DND-41 (cell line): ENCODE data around the gene GFOD1.

Experiments
- ATAC-seq: fragments of 200-7000 bp; cut with Tn5 transposase; 3 replicates; pipeline ENCODE4 v1.9.1; 2021; ENCODE audit warnings: low read depth; ENCODE audit not compliant: insufficient read depth
- DNase-seq: peaks from one replicate; pipeline ENCODE4 v3.0.0-alpha.2; 2020
- H2AFZ ChIP-seq: 2 replicates; pipeline ENCODE4 v1.6.0; 2012; ENCODE audit warnings: low read depth, low read length
- H3K27ac ChIP-seq: 2 replicates; pipeline ENCODE4 v1.5.1; 2012; ENCODE audit warnings: low read length, inconsistent platforms
- H3K27me3 ChIP-seq: fragments of 200-600 bp; sonication (generic); 2 replicates; pipeline ENCODE4 v1.6.0; 2012; ENCODE audit warnings: low read length, mild to moderate bottlenecking, inconsistent platforms; ENCODE audit not compliant: insufficient read depth, poor library complexity
- H3K36me3 ChIP-seq: 2 replicates; pipeline ENCODE4 v1.5.1; 2012; ENCODE audit warnings: low read length, inconsistent platforms; ENCODE audit not compliant: insufficient read depth
- H3K4me1 ChIP-seq: 2 replicates; pipeline ENCODE4 v1.5.1; 2012; ENCODE audit warnings: mild to moderate bottlenecking, low read length; ENCODE audit not compliant: insufficient read depth
- H3K4me2 ChIP-seq: 2 replicates; pipeline ENCODE4 v1.6.0; 2012; ENCODE audit warnings: mild to moderate bottlenecking, moderate library complexity, low read length, inconsistent platforms; ENCODE audit not compliant: insufficient read depth
- H3K4me3 ChIP-seq, 2 experiments: fragments of 200-600 bp in 1 of 2; shearing (Covaris generic) in 1 of 2; 2 replicates each; pipeline ENCODE4 v1.5.1; 2012 to 2016; ENCODE audit warnings: inconsistent platforms in 2 of 2, low read length in 2 of 2, mild to moderate bottlenecking in 2 of 2, low read depth in 1 of 2, moderate library complexity in 1 of 2
- H3K79me2 ChIP-seq: 2 replicates; pipeline ENCODE4 v1.6.0; 2012; ENCODE audit warnings: low read length, inconsistent platforms; ENCODE audit not compliant: insufficient read depth
- H3K9ac ChIP-seq: 2 replicates; pipeline ENCODE4 v1.6.0; 2012; ENCODE audit warnings: low read depth, mild to moderate bottlenecking, inconsistent platforms, low read length, moderate library complexity
- H3K9me3 ChIP-seq: 2 replicates; pipeline ENCODE4 v1.5.1; 2012; ENCODE audit warnings: low read length, moderate library complexity, mild to moderate bottlenecking, inconsistent platforms; ENCODE audit not compliant: insufficient read depth, severe bottlenecking
- H4K20me1 ChIP-seq: 2 replicates; pipeline ENCODE4 v1.6.0; 2012; ENCODE audit warnings: low read length; ENCODE audit not compliant: insufficient read depth
- EZH2 ChIP-seq: IDR thresholded peaks from 3 replicates; pipeline ENCODE4 v1.6.1; 2012; ENCODE audit warnings: borderline replicate concordance, low read depth, mild to moderate bottlenecking, moderate library complexity, low read length, inconsistent platforms; ENCODE audit not compliant: severe bottlenecking
- TF ChIP-seq, protein P1 (sequence below): IDR thresholded peaks from 2 replicates; pipeline ENCODE4 v1.5.1; 2012; ENCODE audit warnings: borderline replicate concordance, low read length, moderate library complexity, mild to moderate bottlenecking; ENCODE audit not compliant: poor library complexity, severe bottlenecking; ENCODE audit errors: extremely low read depth

Gene GFOD1

DNA sequence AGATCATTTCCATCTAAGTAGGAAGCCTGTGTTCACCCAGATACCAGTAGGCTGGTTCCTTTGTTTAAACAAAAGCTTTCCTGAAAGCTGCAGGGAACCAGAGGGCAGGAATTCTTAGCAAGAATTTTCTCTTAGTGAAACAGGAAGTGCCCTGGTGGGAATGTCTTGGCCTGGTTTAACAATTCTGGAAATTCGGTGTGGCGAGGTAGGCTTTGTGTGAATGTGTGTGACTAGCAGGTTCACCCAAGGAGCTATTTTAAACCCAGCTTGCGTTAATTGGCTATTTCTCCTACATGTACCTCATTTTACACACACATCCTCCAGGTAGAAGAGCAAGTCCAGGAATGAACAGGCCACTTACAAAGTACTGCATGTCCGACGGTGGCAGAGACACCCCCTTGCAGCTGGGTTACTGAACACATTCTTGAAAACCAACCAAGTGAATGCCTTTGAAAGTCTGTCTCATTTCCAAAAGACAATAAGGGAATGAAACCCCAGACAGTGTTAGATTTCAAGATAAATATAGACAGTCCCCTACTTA, 64.6 kb downstream of the GFOD1 start:
- Histone ChIP-seq H3K79me2 (no peaks in the 10 kb centered on the region), H3K36me3 (no peaks in the 10 kb centered on the region), H3K27me3 (no peaks in the 10 kb centered on the region), H3K27ac (no peak overlapping the region), H2AFZ (no peak overlapping the region), H3K4me3 (no peak overlapping the region), H3K9me3 (no peaks in the 10 kb centered on the region), H3K4me2 (no peak overlapping the region), H3K4me1 (no peaks in the 10 kb centered on the region), H4K20me1 (no peaks in the 10 kb centered on the region; the same call in 1 of the 2 replicates), H3K9ac (no peak overlapping the region)
- DNase-seq (no peak), ATAC-seq (no peak)
- TF ChIP-seq, protein P1, sequence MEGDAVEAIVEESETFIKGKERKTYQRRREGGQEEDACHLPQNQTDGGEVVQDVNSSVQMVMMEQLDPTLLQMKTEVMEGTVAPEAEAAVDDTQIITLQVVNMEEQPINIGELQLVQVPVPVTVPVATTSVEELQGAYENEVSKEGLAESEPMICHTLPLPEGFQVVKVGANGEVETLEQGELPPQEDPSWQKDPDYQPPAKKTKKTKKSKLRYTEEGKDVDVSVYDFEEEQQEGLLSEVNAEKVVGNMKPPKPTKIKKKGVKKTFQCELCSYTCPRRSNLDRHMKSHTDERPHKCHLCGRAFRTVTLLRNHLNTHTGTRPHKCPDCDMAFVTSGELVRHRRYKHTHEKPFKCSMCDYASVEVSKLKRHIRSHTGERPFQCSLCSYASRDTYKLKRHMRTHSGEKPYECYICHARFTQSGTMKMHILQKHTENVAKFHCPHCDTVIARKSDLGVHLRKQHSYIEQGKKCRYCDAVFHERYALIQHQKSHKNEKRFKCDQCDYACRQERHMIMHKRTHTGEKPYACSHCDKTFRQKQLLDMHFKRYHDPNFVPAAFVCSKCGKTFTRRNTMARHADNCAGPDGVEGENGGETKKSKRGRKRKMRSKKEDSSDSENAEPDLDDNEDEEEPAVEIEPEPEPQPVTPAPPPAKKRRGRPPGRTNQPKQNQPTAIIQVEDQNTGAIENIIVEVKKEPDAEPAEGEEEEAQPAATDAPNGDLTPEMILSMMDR, result no peak
- TF ChIP-seq EZH2, result no peak

DNA sequence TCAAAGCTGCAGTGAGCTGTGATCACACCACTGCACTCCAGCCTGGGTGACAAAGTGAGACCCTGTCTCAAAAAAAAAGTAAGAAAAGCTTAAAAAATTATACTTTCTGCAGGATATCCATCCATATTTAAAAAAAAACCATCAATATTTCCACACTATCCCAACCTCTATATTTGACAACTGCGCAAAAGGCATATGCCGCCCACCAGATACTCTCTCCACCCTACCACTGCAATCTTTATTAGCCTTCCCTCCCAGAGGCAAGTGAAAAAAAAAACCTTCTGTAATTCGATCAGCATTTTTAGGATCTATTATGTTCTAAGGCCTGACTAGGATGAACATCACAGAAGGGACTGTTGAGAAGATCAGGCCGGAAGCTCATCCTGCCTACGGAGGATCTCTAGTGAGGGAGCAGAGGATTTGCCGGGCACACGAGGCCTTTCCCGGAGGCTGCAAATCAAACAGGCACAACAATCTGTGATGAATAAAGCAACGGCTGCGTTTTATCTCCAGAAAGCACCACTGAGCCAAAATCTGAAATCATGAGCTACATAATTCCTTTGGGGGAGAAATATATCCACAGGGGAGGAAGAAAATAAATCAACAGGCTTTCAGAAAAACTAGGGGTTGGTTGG, 65.9 kb downstream of the GFOD1 start:
- Histone ChIP-seq H3K27ac (no peak overlapping the region), H3K36me3 (no peaks in the 10 kb centered on the region), H4K20me1 (no peaks in the 10 kb centered on the region; the same call in 1 of the 2 replicates), H2AFZ (no peak overlapping the region), H3K9me3 (no peaks in the 10 kb centered on the region), H3K79me2 (no peaks in the 10 kb centered on the region), H3K4me3 (no peak overlapping the region), H3K4me2 (no peak overlapping the region), H3K9ac (no peak overlapping the region), H3K27me3 (no peaks in the 10 kb centered on the region), H3K4me1 (no peaks in the 10 kb centered on the region)
- ATAC-seq (no peak), DNase-seq (no peak)
- TF ChIP-seq EZH2, result no peak
- TF ChIP-seq, protein P1, result no peak

DNA sequence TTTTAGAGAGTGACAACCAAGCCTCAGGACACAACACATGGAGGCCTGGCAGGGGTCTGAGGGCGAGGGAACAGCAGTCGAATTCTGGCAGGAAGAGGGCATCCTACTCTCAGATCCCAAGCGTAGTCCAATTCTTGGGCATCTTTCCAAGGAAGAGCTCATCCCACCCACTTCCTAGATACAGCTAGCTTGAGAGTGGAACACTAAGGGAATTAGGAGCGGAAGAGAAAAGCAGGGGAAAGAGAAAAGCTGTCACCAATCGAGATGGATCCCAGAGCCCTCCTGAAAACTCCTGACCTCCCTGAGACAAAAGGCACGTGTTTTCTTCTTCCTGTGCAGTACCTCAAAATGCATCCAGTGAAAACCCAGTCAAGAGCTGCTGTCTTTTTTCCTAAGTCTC, 67.1 kb downstream of the GFOD1 start:
- H3K27ac ChIP-seq, result no peak overlapping the region

More for the DNA sequence above, 67.1 kb downstream of the GFOD1 start:
- TF ChIP-seq, protein P1, result no peak
- TF ChIP-seq EZH2, result no peak
- no peak overlapping the region for H3K4me3 ChIP-seq
- H3K36me3 ChIP-seq, result no peaks in the 10 kb centered on the region
- H3K27me3 ChIP-seq, result no peaks in the 10 kb centered on the region
- ATAC-seq (no peak), DNase-seq (no peak)
- no peak overlapping the region for H2AFZ ChIP-seq
- no peaks in the 10 kb centered on the region for H3K79me2 ChIP-seq
- H3K4me1 ChIP-seq, result no peaks in the 10 kb centered on the region
- no peaks in the 10 kb centered on the region for H3K9me3 ChIP-seq
- no peak overlapping the region for H3K4me2 ChIP-seq
- H3K9ac ChIP-seq, result no peak overlapping the region
- no peaks in the 10 kb centered on the region; the same call in 1 of the 2 replicates for H4K20me1 ChIP-seq
